Transverse colon (tissue), 3 donors: ENCODE data around the gene RALGPS1.

Source experiments
- CTCF ChIP-seq, 5 experiments: fragments of 200-600 bp in 3 of 5; fragments of 450-650 bp in 2 of 5; sonication (generic) in 3 of 5; IDR thresholded peaks; 1 replicate in 2 of 5; 2 replicates in 3 of 5; pipeline ENCODE4 v1.5.1; 2016 to 2017; ENCODE audit warnings: antibody characterized with exemption in 5 of 5, inconsistent platforms in 3 of 5, mild to moderate bottlenecking in 2 of 5, moderate library complexity in 1 of 5
- EP300 ChIP-seq: sonication (generic); formaldehyde crosslinking; IDR thresholded peaks from one replicate; pipeline ENCODE4 v1.6.1; 2017; ENCODE audit warnings: antibody characterized with exemption, low read depth

GRCh38 chr9:127144670-127145445, 230.3 kb downstream of the RALGPS1 start:
- TF ChIP-seq CTCF (IDR thresholded peaks at IDR 0.05) (no peak), EP300 (no peak)
